Measurements from ENCODE around the gene TMEM131L.
A peak's percentile ranks its signal among the peaks of the same experiment; 100 is the strongest.
"Not testable (repeated sequence)": the region's sequence is repeated elsewhere in the genome, so short reads cannot be mapped to it uniquely, and the experiment has no call there.

TMEM131L gene

DNA sequence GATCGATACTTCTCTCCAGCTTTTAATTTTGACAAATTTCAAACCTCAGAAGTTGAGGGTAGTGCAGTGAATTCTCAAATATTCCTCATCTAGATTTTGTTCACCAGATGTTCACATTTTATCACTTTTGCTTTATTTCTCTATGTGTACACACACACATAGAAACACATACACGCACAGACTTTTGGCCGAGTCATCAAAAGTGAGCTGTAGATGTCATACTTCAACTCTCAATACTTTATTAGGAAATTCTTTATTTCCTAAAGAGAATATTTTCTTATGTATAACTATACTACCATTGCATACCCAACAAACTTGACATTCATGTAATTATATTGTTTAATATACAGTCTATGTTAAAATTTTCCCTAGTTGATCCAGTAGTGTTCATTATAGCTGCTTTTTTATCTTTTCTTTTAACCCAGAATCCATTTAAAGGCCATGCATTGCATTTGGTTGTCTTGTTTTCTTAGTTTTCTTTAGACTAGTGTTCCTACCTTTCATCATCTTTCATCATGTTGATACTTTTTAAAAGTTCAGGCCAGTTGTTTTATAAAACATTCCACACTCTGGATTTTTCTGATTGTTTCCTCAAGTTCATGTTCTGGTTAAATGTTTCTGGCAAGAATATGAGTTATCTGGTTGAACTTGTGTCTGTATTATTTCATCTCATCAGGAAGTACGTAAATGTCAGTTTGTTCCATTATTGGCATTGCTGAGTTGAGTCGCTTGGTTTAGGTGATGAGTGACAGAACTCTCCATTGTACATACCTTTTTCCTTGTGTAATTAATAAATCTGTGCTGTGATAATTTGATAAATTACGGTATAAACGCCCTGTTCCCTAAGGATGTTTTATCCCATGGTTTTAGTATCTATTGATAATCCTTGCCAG is 123.8 kb downstream of the TMEM131L start:
- no peak for DNase-seq

DNA sequence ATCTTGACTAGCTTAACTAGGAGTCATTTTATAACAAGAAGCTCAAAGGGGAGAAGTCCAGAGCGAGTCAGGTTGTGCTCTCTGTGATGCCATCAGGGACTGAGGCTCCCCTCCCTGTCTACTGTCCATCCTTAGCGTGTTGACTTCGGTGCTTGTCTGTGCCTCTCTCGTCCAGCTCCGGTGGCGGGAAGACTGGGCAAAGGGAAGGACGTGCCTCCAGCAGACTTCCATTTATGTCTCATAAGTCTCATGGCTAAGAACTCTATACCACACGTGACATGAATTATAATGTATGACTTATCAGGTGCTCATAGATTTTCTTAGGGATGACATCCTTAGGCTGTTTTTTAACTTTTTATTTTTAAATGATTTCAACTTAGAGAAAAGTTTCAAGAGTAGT is 125.3 kb downstream of the TMEM131L start:
- no peak for DNase-seq

DNA sequence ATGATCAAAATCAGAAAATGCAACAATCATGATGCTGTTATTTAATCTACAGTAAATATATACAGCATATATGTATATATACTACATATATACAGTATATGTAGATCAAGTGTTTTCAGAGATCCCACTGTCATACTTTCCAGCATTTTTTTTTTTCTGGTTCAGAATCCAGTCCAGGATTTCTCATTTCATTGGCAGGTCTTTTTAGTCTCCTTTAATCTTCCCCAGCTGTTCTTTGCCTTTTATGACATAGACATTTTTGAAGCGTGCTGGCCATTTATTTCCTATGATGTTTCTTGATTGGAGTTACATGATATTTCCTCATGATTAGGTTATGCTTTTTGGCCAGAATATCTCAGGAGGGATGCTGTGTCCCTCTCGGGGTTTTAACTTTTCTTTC is 125.9 kb downstream of the TMEM131L start:
- no peak for DNase-seq

DNA sequence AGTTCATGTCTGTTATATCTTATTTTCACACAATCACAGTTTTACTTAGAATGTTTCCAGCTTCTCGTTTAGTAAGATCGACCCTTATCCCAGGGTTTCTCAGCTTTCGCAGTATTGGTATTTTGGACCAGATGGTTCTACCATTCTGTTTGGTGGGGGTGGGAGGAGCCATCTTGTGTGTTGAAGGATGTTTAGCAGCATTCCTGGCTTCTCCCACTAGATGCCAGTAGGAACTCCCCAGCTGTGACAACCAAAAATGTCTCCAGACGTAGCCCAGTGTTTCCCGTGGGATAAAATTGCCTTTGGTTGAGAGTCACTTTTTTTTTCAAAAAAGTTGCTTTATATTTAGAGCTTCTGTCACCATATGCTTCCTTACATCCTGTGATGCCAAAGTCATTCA is 127.0 kb downstream of the TMEM131L start:
- DNase-seq, result no peak

DNA sequence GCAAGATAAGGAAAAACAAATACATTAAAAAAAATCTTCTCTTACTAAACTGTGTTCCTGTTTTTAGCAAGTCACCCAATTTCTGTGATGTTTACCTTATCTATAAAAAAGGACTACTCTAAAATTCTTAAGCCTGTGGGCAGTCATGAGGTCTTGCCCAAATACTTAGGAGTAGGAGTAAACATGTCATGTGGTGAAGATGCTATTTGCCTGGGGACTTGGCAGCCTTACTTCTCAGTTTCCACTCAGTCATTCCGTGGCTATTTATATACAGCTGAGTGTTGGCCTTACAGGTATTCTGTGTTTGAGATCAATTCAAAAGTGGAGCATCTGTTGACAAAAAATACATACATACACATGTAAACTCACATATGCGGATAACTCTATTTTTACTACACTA is 128.1 kb downstream of the TMEM131L start:
- DNase-seq, result no peak

DNA sequence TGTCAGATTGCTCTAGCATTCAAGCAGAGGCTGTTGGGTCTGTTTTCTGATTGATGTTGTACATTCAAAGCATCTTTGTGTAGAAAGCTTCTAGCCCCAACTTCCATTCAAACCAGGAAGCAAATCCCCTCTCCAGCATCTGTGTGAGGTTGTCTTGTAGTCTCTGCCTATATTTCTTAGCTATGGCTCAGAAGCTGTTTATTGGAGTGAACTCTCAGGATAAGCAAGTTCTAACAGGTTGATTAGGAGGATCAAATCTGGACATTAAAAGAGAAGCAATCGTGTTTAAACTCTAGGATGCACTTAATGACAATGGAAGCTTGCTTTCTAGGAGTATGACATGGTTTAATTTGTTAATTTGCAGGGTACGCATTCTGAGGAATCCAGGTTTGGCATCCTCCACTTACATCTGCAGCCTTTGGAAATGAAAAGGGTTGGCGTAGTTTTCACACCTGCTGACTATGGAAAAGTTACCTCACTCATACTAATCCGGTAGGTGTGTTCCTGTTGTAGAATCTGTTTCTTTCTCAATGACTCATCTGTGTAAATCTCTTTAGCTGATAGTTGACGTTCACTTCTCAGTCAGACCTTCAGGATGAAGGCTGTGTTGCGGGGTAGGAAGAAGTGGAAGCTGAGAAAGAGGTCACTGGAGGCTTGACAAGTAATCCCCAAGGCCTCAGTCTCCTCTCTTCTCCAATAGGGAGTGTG is 129.9 kb downstream of the TMEM131L start:
- no peak for DNase-seq

DNA sequence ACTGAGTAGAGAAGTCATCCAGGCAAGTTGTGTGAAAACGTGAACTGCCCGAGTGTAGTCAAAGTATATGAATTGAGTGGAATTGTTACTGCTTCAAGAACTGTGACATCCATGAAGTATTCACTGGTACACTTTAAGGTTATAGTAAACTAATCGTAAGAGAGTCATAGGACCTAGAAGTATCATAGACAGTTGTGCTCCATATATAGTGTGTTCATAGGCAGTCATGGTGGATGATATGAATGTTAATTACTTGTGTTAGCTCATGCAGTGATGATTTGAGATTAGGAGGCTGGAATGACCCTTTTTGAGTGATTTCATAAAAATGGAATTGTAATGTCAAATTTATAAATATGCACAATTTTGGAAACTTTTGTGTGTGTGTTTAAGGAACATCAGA is 136.6 kb downstream of the TMEM131L start:
- DNase-seq, result no peak

DNA sequence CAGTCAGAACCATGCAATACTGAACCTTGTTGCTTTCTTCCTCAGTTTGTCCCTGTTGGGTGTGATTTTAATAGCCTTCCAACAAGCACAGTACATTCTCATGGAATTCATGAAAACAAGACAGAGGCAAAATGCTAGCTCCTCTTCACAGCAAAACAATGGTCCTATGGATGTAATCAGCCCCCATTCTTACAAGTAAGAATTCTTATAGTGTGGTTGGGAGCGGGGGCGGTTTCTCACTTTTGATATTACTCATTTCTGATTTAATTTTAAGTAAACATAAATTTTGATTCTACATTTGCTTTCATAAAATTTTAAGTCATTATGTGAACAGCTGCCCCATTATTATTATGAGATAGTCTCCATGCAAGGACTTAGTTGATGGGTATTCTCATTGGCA is 137.1 kb downstream of the TMEM131L start:
- DNase-seq, result no peak

DNA sequence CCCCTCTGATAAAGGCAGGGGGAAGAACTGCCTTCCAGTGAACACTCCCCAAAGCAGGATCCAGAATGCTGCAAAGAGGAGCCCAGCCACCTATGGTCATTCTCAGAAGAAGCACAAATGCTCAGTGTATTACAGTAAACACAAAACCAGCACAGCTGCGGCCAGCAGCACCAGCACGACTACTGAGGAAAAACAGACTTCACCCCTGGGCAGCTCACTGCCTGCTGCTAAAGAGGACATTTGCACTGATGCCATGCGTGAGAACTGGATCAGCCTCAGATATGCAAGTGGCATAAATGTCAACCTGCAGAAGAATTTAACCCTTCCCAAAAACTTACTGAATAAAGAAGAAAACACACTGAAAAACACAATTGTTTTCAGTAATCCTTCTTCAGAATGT is 137.7 kb downstream of the TMEM131L start:
- no peak for DNase-seq

DNA sequence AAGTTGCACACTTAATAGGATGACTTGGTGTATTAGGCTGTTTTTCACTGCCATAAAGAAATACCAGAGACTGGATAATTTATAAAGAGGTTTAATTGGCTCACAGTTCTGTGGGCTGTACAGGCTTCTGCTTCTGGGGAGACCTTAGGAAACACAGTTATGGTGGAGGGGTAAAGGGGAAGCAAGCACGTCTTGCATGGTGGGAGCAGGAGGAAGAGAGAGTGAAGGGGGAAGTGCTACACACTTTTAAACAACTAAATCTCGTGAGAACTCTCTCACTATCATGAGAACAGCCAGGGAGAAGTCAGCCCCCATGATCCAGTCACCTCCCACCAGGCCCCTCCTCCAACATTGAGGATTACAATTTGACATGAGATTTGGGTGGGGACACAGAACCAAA is 142.9 kb downstream of the TMEM131L start:
- not testable (repeated sequence) for DNase-seq

DNA sequence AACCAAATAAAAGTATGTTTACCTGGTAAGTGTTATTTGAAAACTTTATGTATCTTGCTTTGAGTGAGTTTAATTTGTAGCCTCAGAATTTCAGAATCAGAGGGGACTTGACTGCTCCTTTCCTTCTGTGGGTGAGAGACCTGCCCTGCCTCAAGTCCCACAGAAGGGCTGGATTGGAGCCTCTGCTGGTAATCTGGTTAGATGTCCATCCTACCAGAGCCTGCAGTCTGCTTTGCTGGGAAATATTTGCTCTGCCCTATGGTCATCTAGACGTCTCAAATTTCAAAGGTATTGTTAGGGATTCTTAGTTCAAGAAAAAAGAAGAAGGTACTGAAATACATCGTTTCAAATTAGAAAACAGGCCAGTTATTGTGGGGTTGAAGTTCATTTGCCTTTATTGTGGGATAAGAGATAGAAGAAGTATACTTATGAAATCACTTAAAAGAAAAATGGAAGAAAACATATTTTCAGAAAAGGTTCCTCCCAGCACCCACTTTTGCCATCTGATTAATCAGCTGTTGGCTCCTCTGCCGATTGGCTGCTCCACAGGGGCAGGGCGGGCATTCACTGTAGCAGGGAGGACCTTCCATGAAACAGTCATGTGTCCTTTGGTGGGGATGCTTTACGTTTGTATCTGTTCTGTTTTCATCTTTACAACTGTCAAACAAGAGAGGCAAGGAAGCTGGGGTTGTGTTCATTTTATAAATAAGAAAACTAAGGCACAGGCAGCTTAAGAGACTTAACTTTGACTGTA is 144.6 kb downstream of the TMEM131L start:
- DNase-seq, result no peak

DNA sequence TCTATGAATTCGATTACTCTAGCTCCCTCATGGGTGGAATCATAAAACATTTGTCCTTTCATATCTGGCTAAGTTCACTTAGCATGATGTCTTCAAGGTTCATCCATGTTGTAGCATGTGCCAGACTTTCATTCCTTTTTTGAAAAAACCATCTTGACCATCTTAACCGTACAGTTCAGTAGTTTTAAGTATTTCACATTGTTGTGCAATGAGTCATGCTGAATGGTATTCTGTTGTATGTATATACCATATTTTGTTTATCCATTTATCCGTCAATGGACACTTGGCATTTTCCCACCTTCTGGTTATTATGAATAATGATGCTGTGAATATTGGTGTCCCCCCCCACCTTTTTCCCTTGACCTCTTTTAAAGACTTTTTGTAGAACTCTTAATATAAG is 145.5 kb downstream of the TMEM131L start:
- no peak for DNase-seq

DNA sequence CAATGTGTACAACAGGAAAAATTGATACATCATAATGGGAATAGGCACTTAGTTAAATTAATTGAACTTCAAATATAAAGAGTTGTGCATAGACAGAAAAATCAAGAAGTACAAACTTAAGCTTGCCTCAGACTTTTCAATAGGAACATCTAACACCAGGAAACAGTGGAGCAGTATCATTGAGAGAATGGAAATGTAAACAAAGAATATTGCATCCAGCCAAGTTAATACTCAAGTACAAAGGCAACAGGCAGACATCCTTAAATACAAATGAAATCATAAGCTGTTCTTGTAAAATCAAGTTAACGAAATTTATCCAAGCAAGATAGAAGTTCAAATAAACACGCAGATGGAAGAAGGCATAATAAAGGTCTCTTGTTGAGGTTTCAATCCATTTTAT is 146.7 kb downstream of the TMEM131L start:
- no peak for DNase-seq

DNA sequence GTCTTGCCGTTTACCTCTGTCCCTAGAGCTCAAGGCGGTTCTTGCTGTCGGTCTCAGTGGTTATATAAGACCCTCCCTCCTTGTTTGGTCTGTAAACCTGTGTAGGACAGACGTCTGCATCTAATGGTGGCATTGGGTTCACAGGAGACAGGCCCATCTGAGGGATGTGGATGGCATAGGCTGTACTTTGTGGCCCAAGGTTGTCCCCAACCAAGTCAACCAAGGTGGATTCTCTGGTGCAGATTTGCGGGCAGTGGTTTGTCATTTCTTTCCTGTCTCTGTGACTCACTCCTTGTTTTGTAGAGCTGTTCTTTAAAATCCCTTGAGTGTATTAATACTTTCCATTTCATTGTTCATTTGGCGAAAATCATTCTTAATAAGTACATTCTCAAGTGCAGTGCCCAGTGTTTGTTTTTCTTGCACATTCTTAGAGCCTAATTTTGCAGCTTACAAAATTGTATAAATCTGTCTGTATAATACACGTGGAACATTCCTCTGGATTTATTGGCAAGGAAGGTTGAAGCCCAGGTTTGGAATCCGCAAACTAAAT is 149.9 kb downstream of the TMEM131L start:
- peak; percentile 12 for DNase-seq

DNA sequence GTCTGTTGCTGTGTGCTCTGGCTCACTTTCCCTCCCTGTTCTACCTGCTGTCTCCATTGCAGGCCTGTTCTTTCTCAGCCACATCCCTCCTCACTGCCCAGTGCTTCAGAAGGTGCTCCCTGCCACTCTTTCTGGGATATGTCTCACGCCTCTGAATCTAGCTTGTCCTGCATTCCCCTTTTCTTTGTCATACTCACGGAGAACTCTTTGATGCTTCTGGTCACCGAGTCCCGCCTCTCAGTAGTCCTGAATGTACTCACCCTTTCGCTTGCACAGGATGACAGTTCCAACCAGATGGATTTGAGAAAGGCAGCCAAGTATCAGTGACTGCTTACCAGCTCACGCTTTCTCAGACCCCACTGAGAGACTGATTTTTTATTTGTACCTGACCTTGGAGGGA is 152.7 kb downstream of the TMEM131L start:
- DNase-seq, result no peak

DNA sequence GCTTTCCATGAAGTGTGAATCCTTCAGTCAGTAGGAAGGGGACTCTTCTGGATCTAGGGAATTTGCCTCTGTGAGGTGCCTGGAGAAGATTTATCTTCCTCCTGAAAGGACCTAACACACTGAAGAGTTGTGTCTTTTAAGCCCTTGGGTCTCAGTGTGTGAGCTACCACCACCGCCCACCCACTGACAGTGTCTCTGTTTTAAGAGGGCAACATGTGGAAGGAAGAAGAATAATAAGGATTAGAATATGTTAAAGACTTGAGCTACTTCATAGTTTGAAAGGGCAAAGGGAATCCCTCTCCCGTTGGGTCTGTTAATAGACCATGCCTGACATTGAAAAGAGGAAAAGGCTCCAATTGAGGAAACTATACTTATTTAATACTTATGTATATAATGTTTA is 153.7 kb downstream of the TMEM131L start:
- no peak for DNase-seq

DNA sequence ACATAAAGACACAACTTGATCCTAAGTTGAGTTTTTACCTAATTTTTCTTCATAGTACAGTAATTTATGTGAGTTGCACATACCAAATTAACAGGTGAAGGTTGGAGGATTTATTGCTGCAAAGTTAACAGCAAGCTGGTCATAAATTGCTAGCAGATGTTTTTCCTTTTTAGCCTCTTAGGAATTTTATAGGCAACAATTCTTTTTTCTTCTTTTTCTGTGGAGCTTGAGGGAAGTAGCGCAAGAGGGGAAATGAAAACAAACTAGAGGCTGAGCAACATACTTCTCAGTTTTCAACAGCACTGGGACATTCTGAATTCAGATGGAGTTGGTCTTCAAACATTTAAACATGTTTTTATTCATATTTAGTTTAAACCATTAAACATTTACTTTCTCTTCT is 154.2 kb downstream of the TMEM131L start:
- no peak for DNase-seq

DNA sequence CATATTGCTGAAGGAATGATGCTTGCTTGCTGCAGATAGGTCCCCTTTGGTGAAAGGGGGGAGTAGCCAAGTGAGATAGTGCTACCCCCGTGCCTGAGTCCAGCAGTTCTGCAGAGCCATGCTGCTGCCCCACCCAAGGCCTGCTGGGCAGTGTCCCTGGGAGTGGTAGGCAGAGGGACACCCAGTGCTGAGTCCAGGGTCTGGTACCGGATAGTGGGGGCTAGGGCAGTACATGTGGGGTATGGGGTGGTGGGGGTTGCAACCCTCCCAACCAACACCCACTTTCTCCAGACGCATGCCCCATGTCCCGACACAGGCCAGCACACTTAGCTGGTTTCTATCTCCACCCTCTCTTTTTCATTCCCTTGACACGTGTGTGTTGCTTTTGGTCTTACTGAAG is 155.9 kb downstream of the TMEM131L start:
- no peak for DNase-seq

DNA sequence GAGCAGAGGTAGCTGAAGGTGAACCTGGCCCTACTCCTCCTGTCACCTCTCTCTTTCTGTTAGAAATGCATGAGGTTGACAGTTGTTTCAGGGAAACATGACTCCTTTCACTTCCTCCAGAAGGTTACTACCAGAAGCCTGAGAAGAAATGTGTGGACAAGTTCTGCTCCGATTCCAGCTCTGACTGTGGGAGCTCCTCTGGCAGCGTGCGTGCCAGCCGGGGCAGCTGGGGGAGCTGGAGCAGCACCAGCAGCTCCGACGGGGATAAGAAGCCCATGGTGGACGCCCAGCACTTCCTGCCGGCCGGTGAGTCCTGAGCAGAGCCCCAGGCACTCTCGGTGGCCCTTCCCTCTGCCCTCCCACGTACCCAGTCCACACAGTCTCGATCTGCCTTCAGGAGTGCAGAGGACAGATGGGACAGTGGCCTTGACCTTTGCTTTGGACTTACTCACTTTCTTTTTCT is 156.6 kb downstream of the TMEM131L start:
- no peak for DNase-seq

DNA sequence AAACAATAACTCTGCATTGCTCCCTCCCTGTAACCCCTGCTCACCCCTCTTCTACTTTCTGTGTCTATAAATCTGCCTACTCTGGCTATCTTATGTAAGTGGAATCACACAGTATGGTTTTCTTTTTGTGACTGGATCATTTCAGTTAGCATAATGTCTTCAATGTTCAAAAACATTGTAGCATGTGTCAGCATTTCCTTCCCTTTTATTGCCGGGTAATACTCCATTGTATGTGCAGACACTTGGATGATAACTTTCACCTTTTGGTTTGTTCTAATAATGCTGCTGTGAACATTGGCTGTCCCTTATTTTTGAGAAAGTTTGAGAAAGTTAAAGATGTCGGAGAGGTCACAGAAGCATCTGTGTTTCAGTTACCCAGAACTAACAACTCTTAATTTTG is 157.3 kb downstream of the TMEM131L start:
- DNase-seq, result no peak

DNA sequence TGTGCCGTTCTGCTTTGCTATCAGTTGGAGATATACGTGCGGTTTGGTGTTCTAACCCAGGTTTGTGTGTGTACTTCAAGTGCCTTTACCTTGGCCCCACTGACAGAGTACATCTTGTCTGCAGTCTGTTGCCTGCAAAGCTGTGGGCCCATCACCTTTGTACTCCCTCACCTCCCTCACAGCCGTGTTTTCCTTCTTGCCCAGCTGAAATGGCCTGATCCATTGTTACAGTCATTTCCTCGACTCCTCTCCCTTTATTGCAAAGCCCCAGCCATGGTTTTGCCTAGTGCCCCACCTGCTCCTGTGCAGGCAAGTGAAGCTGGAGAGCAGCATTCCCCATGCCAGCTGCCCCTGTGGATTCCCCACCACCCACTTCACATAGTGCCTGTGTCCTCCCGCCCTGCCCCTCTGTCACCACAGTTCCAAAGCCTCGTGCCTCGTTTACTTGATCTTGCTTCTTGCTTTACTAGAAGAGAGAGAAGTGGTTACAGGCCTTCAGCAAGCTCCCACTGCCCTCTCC is 162.7 kb downstream of the TMEM131L start:
- DNase-seq, result no peak

DNA sequence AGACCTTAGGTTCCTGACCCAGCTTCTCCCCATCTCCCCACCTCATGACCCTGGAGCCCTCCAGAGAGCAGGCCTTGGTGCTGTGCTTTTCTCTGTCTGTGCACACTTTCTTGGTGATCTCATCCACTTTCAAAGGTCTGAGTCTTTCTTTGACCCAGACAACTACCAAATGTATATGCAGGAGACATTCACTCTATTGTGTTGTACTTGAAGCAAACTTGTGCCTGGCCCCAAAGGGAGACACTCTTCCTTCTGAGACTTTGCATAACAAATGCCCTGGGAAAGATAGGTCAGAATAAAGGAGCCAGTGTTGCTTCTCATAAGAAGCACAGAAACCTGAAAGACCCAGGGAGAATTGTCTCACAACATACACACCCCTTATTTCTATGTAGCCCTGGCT is 163.6 kb downstream of the TMEM131L start:
- DNase-seq, result no peak

DNA sequence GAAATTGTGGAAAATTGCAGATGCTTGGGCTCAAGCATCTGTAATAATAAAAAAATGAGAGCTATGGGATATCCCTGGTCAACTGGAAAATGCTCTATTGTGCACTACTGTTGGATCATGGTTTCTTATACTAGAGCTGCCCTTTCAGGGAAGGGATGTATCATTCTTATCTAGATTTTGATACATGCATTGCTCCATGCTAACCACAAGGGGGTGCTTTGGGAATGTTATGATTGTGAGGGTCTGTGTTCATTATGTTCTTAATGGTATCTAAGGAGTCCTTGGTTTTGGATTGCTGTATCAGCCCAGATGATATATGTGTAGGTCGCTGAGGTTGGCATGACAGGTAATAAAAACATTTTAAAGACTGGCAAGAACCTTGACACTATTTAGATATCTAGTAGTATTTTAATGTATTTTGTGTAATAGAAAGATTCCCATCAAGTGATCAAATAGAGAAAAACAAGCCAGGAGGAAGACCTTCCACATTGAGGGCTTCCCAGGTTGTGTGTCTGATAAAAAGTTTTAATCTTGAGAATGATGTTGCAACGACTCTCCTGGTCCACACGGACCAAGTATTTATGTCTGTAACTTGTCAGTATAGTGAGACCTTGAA is 168.7 kb downstream of the TMEM131L start:
- no peak for DNase-seq

Measured in activated CD4-positive, alpha-beta T cell treated with anti-CD3 and anti-CD28 coated beads for 1 hour (primary cell).